ENCODE measurements around the gene ERC2. TPM values are rescaled to one million over a fixed set of nuclear protein-coding genes. Genes with fewer than 3 reads are reported as not detected.

Gene ERC2
- total and polyA plus RNA-seq, 2 donors (not counting 3 experiments of a cell fraction or from before 2014, with no cell fraction given) = 5.6 to 15.5 TPM

DNA sequence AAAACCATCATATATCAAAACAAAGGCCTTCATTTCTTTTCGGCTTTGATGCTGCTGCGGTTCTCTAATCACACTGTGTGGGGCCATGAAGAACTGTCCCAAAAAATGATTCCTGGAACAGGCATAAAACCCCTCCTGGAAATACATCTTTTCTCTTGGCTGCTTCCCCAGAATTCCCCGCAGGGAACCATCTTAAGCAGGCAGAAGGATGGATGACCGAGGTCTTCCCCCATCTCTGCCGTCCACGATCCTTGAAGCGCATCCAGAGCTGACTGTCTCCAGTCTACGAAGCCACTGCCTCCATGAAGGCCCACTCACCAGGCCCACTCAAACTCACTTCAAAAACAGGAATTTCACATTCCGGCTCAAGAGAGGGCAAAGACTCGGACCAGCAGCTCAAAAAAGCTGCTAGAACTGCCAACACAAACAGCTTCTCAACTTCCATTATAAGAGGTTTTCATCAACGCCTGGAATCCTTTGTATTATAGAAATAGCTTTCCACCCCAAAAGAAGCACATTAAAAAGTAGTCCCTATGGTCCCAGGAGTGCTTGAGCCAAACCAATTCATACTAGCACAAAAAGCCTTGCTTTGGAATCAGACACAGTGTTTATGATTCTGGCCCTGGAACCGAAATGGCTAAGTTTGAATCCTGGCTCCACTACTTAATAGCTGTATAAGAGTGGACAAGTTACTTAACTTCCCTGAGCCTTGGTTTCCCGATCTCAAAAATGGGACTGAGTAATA lies 493.7 kb downstream of the ERC2 start:
- Histone ChIP-seq H3K36me3 (ENCODE audit: control insufficient read depth in 2 of 2, extremely low read depth in 1 of 2, insufficient read depth in 2 of 2, low read length in 2 of 2) (no peaks in the 10 kb centered on the region), H3K27me3 (ENCODE audit: control insufficient read depth in 2 of 2, insufficient read depth in 2 of 2, low read length in 2 of 2) (no peaks in the 10 kb centered on the region), H3K9ac (replicated peaks; ENCODE audit: extremely low read depth, insufficient read depth, low read length) (no peak overlapping the region), H3K79me2 (ENCODE audit: control insufficient read depth, insufficient read depth, low read length) (no peaks in the 10 kb centered on the region), H2AFZ (ENCODE audit: low read depth, low read length) (no peak overlapping the region), H3K9me1 (replicated peaks; ENCODE audit: control insufficient read depth, extremely low read depth, insufficient read depth, low read length) (no peaks in the 10 kb centered on the region), H3K4me2 (ENCODE audit: insufficient read depth, low read length) (no peak overlapping the region), H3K4me3 (replicated peaks in 1 of 3; ENCODE audit: insufficient read depth in 1 of 3, low read depth in 1 of 3, low read length in 3 of 3) (no peak overlapping the region), H3K4me1 (ENCODE audit: control insufficient read depth, extremely low read depth, insufficient read depth, low read length) (no peaks in the 10 kb centered on the region), H4K20me1 (replicated peaks; ENCODE audit: control insufficient read depth, extremely low read depth, insufficient read depth, low read length) (no peaks in the 10 kb centered on the region), H3K9me3 (replicated peaks; ENCODE audit: control insufficient read depth, insufficient read depth, low read length) (no peaks in the 10 kb centered on the region), H3K27ac (ENCODE audit: insufficient read depth, low read depth, low read length) (no peak overlapping the region)
- FAIRE-seq (no peak), DNase-seq (ENCODE audit: low read depth, low spot score) (no peak)
- intact Hi-C loops (cut with micrococcal nuclease) (no loop called here), dilution Hi-C loops (cut with MboI; ENCODE audit: extremely low pct_ligation_motif_present, low sequenced_read_pairs) (no loop called here)
- CTCF ChIA-PET = interaction anchor here (1.7 kb wide), 1 partner anchor 277 kb away, joined by 3 read pairs; no protein-coding TSS in a partner anchor
- no TSS peak for BruUV-seq (replicated peaks)
- TF ChIP-seq JUN (IDR thresholded peaks at IDR 0.05; ENCODE audit: borderline replicate concordance, insufficient read depth, insufficient read length, low read depth) = no peak
- TF ChIP-seq, protein P1, sequence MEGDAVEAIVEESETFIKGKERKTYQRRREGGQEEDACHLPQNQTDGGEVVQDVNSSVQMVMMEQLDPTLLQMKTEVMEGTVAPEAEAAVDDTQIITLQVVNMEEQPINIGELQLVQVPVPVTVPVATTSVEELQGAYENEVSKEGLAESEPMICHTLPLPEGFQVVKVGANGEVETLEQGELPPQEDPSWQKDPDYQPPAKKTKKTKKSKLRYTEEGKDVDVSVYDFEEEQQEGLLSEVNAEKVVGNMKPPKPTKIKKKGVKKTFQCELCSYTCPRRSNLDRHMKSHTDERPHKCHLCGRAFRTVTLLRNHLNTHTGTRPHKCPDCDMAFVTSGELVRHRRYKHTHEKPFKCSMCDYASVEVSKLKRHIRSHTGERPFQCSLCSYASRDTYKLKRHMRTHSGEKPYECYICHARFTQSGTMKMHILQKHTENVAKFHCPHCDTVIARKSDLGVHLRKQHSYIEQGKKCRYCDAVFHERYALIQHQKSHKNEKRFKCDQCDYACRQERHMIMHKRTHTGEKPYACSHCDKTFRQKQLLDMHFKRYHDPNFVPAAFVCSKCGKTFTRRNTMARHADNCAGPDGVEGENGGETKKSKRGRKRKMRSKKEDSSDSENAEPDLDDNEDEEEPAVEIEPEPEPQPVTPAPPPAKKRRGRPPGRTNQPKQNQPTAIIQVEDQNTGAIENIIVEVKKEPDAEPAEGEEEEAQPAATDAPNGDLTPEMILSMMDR (IDR thresholded peaks at IDR 0.05; ENCODE audit: extremely low read depth in 1 of 2, insufficient read depth in 1 of 2, low read depth in 1 of 2, low read length in 2 of 2) = no peak
- TF ChIP-seq, protein P2, sequence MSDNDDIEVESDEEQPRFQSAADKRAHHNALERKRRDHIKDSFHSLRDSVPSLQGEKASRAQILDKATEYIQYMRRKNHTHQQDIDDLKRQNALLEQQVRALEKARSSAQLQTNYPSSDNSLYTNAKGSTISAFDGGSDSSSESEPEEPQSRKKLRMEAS (IDR thresholded peaks at IDR 0.05; ENCODE audit: insufficient read depth, insufficient read length) = no peak
- TF ChIP-seq EZH2 (IDR thresholded peaks at IDR 0.05; ENCODE audit: borderline replicate concordance, low read depth, low read length, severe bottlenecking) = no peak
- no peak for TF ChIP-seq FOS (IDR thresholded peaks at IDR 0.05; ENCODE audit: borderline replicate concordance, insufficient read depth, low read length)
- TF ChIP-seq POLR2AphosphoS5 (IDR thresholded peaks at IDR 0.05; ENCODE audit: insufficient read depth, low read depth, low read length) = no peak
- TF ChIP-seq POLR2A (IDR thresholded peaks at IDR 0.05; ENCODE audit: low read depth, low read length) = no peak
- no peak for TF ChIP-seq MYC (IDR thresholded peaks at IDR 0.05; ENCODE audit: low read depth, low read length)
- TF ChIP-seq GATA2 (IDR thresholded peaks at IDR 0.05; ENCODE audit: insufficient read depth, insufficient read length, low read depth, low read length) = no peak
- POLR2A ChIA-PET = no interaction called here
